Ascending aorta (tissue), 2 donors: ENCODE data around the gene ADAMTS16. TPM values are rescaled to one million over a fixed set of nuclear protein-coding genes. Genes with fewer than 3 reads are reported as not detected.

Source experiments
- DNase-seq, 2 donors: peaks; one replicate each; pipeline ENCODE4 v3.0.0-alpha.2; 2019; ENCODE audit warnings: low spot score in 2 of 2
- H3K27ac ChIP-seq, 2 donors: fragments of 200-600 bp; sonication (generic); one replicate each; pipeline ENCODE4 v1.5.1; 2016 to 2017; ENCODE audit warnings: mild to moderate bottlenecking in 1 of 2
- H3K27me3 ChIP-seq: fragments of 200-600 bp; sonication (generic); one replicate; pipeline ENCODE4 v1.5.1; 2017
- H3K36me3 ChIP-seq, 2 donors: fragments of 200-600 bp; sonication (generic); one replicate each; pipeline ENCODE4 v1.5.1; 2016
- H3K4me1 ChIP-seq, 2 donors: fragments of 200-600 bp; sonication (generic); one replicate each; pipeline ENCODE4 v1.5.1; 2016 to 2017; ENCODE audit warnings: mild to moderate bottlenecking in 1 of 2
- H3K4me3 ChIP-seq, 2 donors: fragments of 200-600 bp; sonication (generic); one replicate each; pipeline ENCODE4 v1.5.1; 2016 to 2017; ENCODE audit warnings: mild to moderate bottlenecking in 1 of 2
- H3K9me3 ChIP-seq, 2 donors: fragments of 200-600 bp; sonication (generic); one replicate each; pipeline ENCODE4 v1.5.1; 2016
- intact Hi-C: fragments of 100-400 bp; cut with DNase I; formaldehyde crosslinking; loops from one replicate; pipeline ENCODE4 v1.15.1; 2023
- total RNA-seq: library from RNA; depleted of rRNA; stranded (reverse); fragments of >200 nt; gene quantifications from one replicate; pipeline ENCODE4 v1.1.0, GENCODE V29; 2016
- TF ChIP-seq, protein P1 (sequence below), 3 experiments: fragments of 200-600 bp in 2 of 3; fragments of 450-650 bp in 1 of 3; sonication (generic) in 2 of 3; IDR thresholded peaks; one replicate each; pipeline ENCODE4 v1.5.1; 2016 to 2019; ENCODE audit warnings: antibody characterized with exemption in 3 of 3, mild to moderate bottlenecking in 1 of 3, moderate library complexity in 1 of 3

The ADAMTS16 gene
- total RNA-seq, 1 donor from 2014 or later, result 1.6 TPM

DNA sequence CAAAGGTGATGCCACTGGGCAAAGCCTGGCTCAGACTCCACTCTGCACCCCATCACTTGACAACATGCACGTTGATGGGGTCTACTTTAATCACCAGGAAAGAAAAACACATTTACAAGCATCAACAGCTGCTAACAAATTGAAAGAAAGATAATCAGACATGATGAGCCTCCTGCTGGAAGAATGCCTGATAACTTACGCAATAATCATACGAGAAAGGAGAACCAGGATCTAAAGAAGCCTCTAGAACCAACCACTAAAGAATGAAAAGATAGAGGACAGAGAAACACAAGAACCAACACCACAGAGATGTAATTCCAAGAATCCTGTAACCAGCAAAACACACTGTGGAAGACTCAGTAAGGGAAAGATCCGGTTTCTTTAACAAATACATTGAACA lies 162.1 kb downstream of the ADAMTS16 start:
- TF ChIP-seq, protein P1, sequence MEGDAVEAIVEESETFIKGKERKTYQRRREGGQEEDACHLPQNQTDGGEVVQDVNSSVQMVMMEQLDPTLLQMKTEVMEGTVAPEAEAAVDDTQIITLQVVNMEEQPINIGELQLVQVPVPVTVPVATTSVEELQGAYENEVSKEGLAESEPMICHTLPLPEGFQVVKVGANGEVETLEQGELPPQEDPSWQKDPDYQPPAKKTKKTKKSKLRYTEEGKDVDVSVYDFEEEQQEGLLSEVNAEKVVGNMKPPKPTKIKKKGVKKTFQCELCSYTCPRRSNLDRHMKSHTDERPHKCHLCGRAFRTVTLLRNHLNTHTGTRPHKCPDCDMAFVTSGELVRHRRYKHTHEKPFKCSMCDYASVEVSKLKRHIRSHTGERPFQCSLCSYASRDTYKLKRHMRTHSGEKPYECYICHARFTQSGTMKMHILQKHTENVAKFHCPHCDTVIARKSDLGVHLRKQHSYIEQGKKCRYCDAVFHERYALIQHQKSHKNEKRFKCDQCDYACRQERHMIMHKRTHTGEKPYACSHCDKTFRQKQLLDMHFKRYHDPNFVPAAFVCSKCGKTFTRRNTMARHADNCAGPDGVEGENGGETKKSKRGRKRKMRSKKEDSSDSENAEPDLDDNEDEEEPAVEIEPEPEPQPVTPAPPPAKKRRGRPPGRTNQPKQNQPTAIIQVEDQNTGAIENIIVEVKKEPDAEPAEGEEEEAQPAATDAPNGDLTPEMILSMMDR (IDR thresholded peaks at IDR 0.05), result no peak
- no peak overlapping the region for H3K4me3 ChIP-seq
- no peaks in the 10 kb centered on the region for H3K36me3 ChIP-seq
- H3K4me1 ChIP-seq, result no peaks in the 10 kb centered on the region
- H3K9me3 ChIP-seq, result peaks cover 0 to 16% of the 10 kb centered on the region in 2 donors
- no peak for DNase-seq
- intact Hi-C loops, result no loop called here
- H3K27ac ChIP-seq, result no peak overlapping the region
- no peaks in the 10 kb centered on the region for H3K27me3 ChIP-seq

DNA sequence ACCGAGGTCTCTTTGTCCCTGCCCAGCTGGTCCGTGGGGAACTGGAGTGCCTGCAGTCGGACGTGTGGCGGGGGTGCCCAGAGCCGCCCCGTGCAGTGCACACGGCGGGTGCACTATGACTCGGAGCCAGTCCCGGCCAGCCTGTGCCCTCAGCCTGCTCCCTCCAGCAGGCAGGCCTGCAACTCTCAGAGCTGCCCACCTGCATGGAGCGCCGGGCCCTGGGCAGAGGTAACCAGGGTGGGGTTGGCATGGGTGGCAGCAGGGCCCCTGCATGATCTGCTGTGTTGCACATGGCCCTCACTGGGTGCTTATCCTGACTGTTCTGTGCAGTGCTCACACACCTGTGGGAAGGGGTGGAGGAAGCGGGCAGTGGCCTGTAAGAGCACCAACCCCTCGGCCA lies 163.1 kb downstream of the ADAMTS16 start:
- H3K36me3 ChIP-seq, result no peaks in the 10 kb centered on the region
- no peak for DNase-seq
- TF ChIP-seq, protein P1 (IDR thresholded peaks at IDR 0.05), result no peak
- intact Hi-C loops, result no loop called here
- H3K4me3 ChIP-seq, result no peak overlapping the region
- H3K9me3 ChIP-seq, result peaks cover 0 to 16% of the 10 kb centered on the region in 2 donors
- no peak overlapping the region for H3K27ac ChIP-seq
- no peaks in the 10 kb centered on the region for H3K4me1 ChIP-seq
- H3K27me3 ChIP-seq, result no peaks in the 10 kb centered on the region

DNA sequence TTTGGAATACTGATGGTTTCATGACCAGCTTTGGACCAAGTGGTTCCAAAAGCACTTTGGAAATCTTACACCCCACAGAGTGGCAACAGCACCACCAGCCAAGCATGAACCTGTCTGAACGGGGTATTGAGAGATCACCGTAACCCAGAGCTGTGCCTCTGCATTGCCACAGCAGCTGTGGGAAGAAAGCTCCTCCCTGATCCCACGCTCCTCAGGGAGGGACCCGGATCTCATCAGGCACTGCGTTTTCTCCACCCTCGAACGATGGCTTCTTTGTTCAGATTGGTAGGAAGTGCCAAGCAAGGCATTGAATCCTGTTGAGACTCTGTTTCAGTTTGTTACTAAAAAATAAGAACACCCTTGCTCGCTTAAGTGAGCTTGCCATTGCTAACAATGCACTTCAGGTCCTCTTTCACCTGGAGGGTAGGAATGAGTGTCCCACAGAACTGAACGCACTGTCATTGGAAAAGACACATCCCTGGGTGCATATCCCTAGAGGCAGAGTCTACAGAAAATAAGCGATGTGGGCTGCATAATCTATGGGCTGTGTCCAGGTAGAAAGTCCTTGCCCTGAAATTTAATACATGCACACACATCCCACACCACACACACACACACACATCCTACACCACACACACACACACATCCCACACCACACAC lies 164.4 kb downstream of the ADAMTS16 start:
- no peak overlapping the region for H3K27ac ChIP-seq
- H3K4me1 ChIP-seq, result no peaks in the 10 kb centered on the region
- H3K27me3 ChIP-seq, result no peaks in the 10 kb centered on the region
- intact Hi-C loops, result no loop called here
- H3K9me3 ChIP-seq, result peaks cover 0 to 16% of the 10 kb centered on the region in 2 donors
- no peak overlapping the region for H3K4me3 ChIP-seq
- TF ChIP-seq, protein P1 (IDR thresholded peaks at IDR 0.05), result no peak
- H3K36me3 ChIP-seq, result no peaks in the 10 kb centered on the region
- DNase-seq, result no peak

DNA sequence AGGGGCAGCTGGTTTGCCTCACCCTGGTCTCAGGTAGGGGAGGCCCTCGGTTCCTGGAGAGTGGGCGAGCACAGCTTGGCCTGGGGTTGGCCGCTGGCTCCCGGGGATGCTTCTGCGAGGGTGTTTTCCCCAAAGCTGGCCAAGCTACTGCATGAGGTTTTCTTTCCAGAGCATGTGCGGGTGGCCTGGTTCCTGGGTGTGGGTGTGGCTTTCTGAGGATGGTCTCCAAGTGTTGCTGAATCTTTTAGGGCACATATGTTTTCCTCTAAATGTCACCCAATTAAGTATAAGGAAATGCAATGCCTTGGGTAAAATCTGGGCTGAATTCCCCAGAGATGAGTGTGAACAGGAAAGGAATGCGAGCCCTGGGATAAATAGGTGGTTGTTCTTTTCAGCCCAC lies 166.6 kb downstream of the ADAMTS16 start:
- no peaks in the 10 kb centered on the region for H3K4me1 ChIP-seq
- H3K36me3 ChIP-seq, result no peaks in the 10 kb centered on the region
- no peaks in the 10 kb centered on the region for H3K27me3 ChIP-seq
- H3K27ac ChIP-seq, result no peak overlapping the region
- TF ChIP-seq, protein P1 (IDR thresholded peaks at IDR 0.05), result no peak
- intact Hi-C loops, result no loop called here
- DNase-seq, result no peak
- H3K9me3 ChIP-seq, result peaks cover 0 to 6% of the 10 kb centered on the region in 2 donors
- H3K4me3 ChIP-seq, result no peak overlapping the region

DNA sequence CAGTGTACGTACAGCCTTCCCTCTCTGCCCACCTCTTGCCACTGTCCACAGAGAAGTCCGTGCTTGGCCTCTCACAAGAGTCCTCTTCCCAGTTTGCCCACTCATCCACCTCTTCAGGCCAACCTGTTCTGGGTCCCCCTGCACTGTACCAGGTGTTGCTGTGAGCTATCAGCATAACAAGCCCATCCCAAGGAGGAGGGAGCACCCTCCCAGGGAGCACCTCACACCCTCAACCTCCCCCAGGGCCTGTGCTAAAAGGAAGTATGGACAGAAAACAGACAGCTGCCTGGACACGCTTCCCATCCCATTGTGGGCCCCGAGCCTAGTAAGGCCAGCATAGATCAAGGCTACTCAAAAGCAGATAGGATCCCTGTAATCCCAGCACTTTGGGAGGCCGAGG lies 168.2 kb downstream of the ADAMTS16 start:
- Histone ChIP-seq H3K4me1 (no peaks in the 10 kb centered on the region), H3K4me3 (no peak overlapping the region), H3K36me3 (no peaks in the 10 kb centered on the region), H3K27ac (no peak overlapping the region), H3K27me3 (no peaks in the 10 kb centered on the region), H3K9me3 (no peaks in the 10 kb centered on the region)
- intact Hi-C loops, result no loop called here
- TF ChIP-seq, protein P1 (IDR thresholded peaks at IDR 0.05), result no peak
- no peak for DNase-seq

DNA sequence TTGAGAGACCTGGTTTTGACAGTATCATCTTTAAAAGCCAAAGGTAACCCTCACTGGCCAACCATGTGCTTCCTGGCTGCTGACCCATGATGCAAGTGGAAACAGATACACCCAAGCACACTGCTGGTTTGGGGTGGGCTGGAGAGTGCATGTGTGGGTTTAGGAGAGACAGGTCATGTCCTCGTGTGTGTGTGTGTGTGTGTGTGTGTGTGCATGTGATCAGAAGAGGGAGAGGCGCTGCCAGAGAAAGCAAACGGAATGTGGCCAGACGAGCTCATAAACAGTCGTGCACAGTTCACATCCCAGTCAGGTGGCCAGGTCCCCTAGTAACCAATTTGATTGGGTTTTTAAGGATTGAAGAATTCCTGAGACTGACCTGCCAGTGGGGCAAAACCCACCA lies 169.5 kb downstream of the ADAMTS16 start:
- Histone ChIP-seq H3K36me3 (no peaks in the 10 kb centered on the region), H3K27ac (no peak overlapping the region), H3K4me1 (no peaks in the 10 kb centered on the region), H3K27me3 (no peaks in the 10 kb centered on the region), H3K4me3 (no peak overlapping the region), H3K9me3 (no peaks in the 10 kb centered on the region)
- no peak for DNase-seq
- intact Hi-C loops, result no loop called here
- TF ChIP-seq, protein P1 (IDR thresholded peaks at IDR 0.05), result no peak
